ENCODE results near the gene EPHA2. TPM values are rescaled to one million over a fixed set of nuclear protein-coding genes. Genes with fewer than 3 reads are reported as not detected.
A peak's percentile ranks its signal among the peaks of the same experiment; 100 is the strongest.

EPHA2 gene
- total and polyA plus RNA-seq, 4 donors: 2.9 to 11.1 (median 6.8) TPM

DNA sequence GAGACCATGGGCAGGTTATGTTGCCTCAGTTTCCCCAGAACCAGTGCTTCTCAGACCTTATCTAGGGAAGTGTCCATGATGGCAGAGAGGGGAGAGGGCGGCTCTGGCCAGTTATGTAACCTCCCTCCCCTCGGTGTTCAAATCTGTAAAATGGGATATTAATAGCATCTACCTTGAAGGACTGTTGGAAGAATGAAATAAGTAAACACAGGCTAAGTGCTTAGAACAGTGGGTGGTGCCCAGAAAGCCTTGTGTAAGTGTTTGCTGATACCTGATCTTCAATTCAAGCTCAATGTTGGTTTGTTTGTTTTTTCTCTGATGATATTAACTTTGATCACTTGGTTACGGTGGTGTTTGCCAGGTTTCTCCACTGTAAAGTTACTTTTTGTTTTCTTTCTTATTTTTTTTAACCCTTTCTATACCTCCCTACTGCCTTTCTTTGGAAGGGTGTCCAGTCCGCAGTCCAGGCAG, 34.9 kb downstream of the EPHA2 start:
- Histone ChIP-seq H3K4me3 (ENCODE audit: low read depth in 1 of 3, low read length in 3 of 3) (no peak overlapping the region), H3K9me3 (ENCODE audit: control insufficient read depth in 4 of 4, low read length in 3 of 4) (no peaks in the 10 kb centered on the region), H3K36me3 (ENCODE audit: control insufficient read depth in 4 of 4, insufficient read depth in 3 of 4, low read depth in 1 of 4, low read length in 3 of 4) (peaks cover 0 to 12% (median 6%) of the 10 kb centered on the region in 4 donors), H3K9ac (ENCODE audit: low read depth in 1 of 2, low read length in 2 of 2) (no peak overlapping the region), H3K27me3 (ENCODE audit: control insufficient read depth in 4 of 4, insufficient read depth in 4 of 4, low read length in 3 of 4) (no peaks in the 10 kb centered on the region), H3K27ac (ENCODE audit: low read depth in 1 of 2, low read length in 2 of 2) (no peak overlapping the region), H3K4me1 (ENCODE audit: control insufficient read depth in 4 of 4, insufficient read depth in 4 of 4, low read length in 3 of 4) (peaks cover 3 to 29% (median 20%) of the 10 kb centered on the region in 4 donors)
- DNase-seq (ENCODE audit: low spot score): no peak
- 54% methylated on average over 4 of the region's 4 CpGs for WGBS
- TF ChIP-seq HNF4A (conservative IDR thresholded peaks at IDR 0.05): peak in 1 of 2 donors; percentile 26
- no peak for TF ChIP-seq EGR1 (IDR thresholded peaks at IDR 0.05; ENCODE audit: low read depth in 2 of 2)

DNA sequence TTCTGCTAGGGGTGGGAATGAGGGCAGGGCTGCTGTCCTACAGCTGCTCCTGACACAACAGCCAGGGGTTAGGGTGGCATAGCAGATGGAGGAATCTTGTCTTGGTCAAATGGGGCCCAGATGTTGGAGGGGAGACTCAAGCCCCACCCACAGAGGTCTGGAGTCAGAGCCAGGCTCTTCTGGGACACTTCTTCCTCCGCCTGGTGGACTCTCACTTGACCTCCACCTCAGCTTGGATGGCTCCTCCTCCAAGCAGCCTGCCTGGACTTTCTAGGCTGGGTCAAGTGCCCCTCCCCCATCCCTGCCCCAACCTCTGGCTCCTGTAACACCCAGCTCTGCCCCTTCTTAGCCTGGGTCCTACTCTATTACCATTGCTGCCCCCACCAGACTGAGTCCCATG, 35.5 kb downstream of the EPHA2 start:
- Histone ChIP-seq H3K27me3 (ENCODE audit: control insufficient read depth in 4 of 4, insufficient read depth in 4 of 4, low read length in 3 of 4) (no peaks in the 10 kb centered on the region), H3K9me3 (ENCODE audit: control insufficient read depth in 4 of 4, low read length in 3 of 4) (no peaks in the 10 kb centered on the region), H3K36me3 (ENCODE audit: control insufficient read depth in 4 of 4, insufficient read depth in 3 of 4, low read depth in 1 of 4, low read length in 3 of 4) (peaks cover 0 to 8% (median 4%) of the 10 kb centered on the region in 4 donors), H3K9ac (ENCODE audit: low read depth in 1 of 2, low read length in 2 of 2) (no peak overlapping the region), H3K27ac (ENCODE audit: low read depth in 1 of 2, low read length in 2 of 2) (no peak overlapping the region), H3K4me1 (ENCODE audit: control insufficient read depth in 4 of 4, insufficient read depth in 4 of 4, low read length in 3 of 4) (peaks cover 5 to 29% (median 20%) of the 10 kb centered on the region in 4 donors), H3K4me3 (ENCODE audit: low read depth in 1 of 3, low read length in 3 of 3) (no peak overlapping the region)
- TF ChIP-seq HNF4G (IDR thresholded peaks at IDR 0.05): no peak
- TF ChIP-seq FOXA1 (IDR thresholded peaks at IDR 0.05): no peak
- no peak for TF ChIP-seq EGR1 (IDR thresholded peaks at IDR 0.05; ENCODE audit: low read depth in 2 of 2)
- no peak for TF ChIP-seq SP1 (IDR thresholded peaks at IDR 0.05)
- no peak for TF ChIP-seq FOXA2 (IDR thresholded peaks at IDR 0.05)
- no peak for TF ChIP-seq HNF4A (conservative IDR thresholded peaks at IDR 0.05)
- TF ChIP-seq, protein P1, sequence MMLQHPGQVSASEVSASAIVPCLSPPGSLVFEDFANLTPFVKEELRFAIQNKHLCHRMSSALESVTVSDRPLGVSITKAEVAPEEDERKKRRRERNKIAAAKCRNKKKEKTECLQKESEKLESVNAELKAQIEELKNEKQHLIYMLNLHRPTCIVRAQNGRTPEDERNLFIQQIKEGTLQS (IDR thresholded peaks at IDR 0.05): no peak
- TF ChIP-seq, protein P2, sequence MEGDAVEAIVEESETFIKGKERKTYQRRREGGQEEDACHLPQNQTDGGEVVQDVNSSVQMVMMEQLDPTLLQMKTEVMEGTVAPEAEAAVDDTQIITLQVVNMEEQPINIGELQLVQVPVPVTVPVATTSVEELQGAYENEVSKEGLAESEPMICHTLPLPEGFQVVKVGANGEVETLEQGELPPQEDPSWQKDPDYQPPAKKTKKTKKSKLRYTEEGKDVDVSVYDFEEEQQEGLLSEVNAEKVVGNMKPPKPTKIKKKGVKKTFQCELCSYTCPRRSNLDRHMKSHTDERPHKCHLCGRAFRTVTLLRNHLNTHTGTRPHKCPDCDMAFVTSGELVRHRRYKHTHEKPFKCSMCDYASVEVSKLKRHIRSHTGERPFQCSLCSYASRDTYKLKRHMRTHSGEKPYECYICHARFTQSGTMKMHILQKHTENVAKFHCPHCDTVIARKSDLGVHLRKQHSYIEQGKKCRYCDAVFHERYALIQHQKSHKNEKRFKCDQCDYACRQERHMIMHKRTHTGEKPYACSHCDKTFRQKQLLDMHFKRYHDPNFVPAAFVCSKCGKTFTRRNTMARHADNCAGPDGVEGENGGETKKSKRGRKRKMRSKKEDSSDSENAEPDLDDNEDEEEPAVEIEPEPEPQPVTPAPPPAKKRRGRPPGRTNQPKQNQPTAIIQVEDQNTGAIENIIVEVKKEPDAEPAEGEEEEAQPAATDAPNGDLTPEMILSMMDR (IDR thresholded peaks at IDR 0.05; ENCODE audit: low read depth, low read length, missing input control): no peak
- no peak for TF ChIP-seq JUND (IDR thresholded peaks at IDR 0.05)
- TF ChIP-seq RAD21 (IDR thresholded peaks at IDR 0.05): no peak
- TF ChIP-seq RXRA (IDR thresholded peaks at IDR 0.05): no peak
- TF ChIP-seq, protein P3, sequence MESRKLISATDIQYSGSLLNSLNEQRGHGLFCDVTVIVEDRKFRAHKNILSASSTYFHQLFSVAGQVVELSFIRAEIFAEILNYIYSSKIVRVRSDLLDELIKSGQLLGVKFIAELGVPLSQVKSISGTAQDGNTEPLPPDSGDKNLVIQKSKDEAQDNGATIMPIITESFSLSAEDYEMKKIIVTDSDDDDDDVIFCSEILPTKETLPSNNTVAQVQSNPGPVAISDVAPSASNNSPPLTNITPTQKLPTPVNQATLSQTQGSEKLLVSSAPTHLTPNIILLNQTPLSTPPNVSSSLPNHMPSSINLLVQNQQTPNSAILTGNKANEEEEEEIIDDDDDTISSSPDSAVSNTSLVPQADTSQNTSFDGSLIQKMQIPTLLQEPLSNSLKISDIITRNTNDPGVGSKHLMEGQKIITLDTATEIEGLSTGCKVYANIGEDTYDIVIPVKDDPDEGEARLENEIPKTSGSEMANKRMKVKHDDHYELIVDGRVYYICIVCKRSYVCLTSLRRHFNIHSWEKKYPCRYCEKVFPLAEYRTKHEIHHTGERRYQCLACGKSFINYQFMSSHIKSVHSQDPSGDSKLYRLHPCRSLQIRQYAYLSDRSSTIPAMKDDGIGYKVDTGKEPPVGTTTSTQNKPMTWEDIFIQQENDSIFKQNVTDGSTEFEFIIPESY (IDR thresholded peaks at IDR 0.05): no peak
- no peak for TF ChIP-seq GABPA (IDR thresholded peaks at IDR 0.05 in 1 of 2, conservative IDR thresholded peaks at IDR 0.05 in 1 of 2)
- TF ChIP-seq TAF1 (conservative IDR thresholded peaks at IDR 0.05): no peak
- WGBS: 85% methylated on average over 1 of the region's 1 CpG
- DNase-seq (ENCODE audit: low spot score): no peak

DNA sequence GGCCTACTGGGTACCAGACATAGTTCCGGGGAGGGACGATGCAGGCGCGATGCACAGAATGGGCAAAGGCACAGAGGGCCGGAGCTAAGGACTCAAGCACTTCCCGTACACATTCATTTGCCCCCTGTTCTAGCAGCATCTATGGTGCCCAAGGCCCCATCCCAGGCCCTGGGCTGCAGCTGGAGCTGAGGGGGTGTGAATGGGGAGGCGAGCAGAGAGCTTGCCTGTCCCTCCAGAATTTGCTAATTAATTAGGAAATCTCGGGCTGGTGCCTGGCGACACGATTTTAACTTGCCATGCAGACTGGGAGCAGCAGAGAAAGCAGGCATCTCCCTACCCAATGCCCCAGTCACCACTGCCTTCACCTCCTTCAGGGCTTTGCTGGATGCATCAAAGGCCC, 35.9 kb downstream of the EPHA2 start:
- Histone ChIP-seq H3K9me3 (ENCODE audit: control insufficient read depth in 4 of 4, low read length in 3 of 4) (no peaks in the 10 kb centered on the region), H3K4me1 (ENCODE audit: control insufficient read depth in 4 of 4, insufficient read depth in 4 of 4, low read length in 3 of 4) (peaks cover 5 to 29% (median 20%) of the 10 kb centered on the region in 4 donors), H3K27me3 (ENCODE audit: control insufficient read depth in 4 of 4, insufficient read depth in 4 of 4, low read length in 3 of 4) (no peaks in the 10 kb centered on the region), H3K36me3 (ENCODE audit: control insufficient read depth in 4 of 4, insufficient read depth in 3 of 4, low read depth in 1 of 4, low read length in 3 of 4) (peaks cover 0 to 7% (median 4%) of the 10 kb centered on the region in 4 donors), H3K4me3 (ENCODE audit: low read depth in 1 of 3, low read length in 3 of 3) (no peak overlapping the region), H3K9ac (ENCODE audit: low read depth in 1 of 2, low read length in 2 of 2) (no peak overlapping the region), H3K27ac (ENCODE audit: low read depth in 1 of 2, low read length in 2 of 2) (no peak overlapping the region)
- TF ChIP-seq, protein P2 (IDR thresholded peaks at IDR 0.05; ENCODE audit: low read depth, low read length, missing input control): no peak
- no peak for TF ChIP-seq FOXA1 (IDR thresholded peaks at IDR 0.05)
- WGBS: 91% methylated on average over 10 of the region's 10 CpGs
- no peak for DNase-seq (ENCODE audit: low spot score)

Data from liver (tissue), 9 donors.